PC-3 (cell line): Measurements from ENCODE around the gene ATP5F1A. TPM values are rescaled to one million over a fixed set of nuclear protein-coding genes. Genes with fewer than 3 reads are reported as not detected.

Experiments used
- ATAC-seq: fragments of 200-7000 bp; cut with Tn5 transposase; 2 replicates; pipeline ENCODE4 v1.9.1; 2020; ENCODE audit warnings: mild to moderate bottlenecking, moderate library complexity
- BruUV-seq: library from RNA; stranded (reverse); fragments of 400-500 nt; replicated peaks from 2 replicates; lab custom pipeline; 2021; lab: Mats Ljungman, UMichigan
- CTCF ChIA-PET: fragments of 300-600 bp; sonication (Branson Sonifier 250); formaldehyde crosslinking; loops from one replicate; lab custom pipeline; 2022; ENCODE audit warnings: antibody characterized with exemption; lab: Charles Lee
- POLR2A ChIA-PET: fragments of 300-600 bp; sonication (Branson Sonifier 250); formaldehyde crosslinking; loops from one replicate; lab custom pipeline; 2022; ENCODE audit warnings: antibody characterized with exemption; ENCODE audit not compliant: unreplicated experiment; lab: Charles Lee
- DNase-seq: peaks from one replicate; pipeline ENCODE4 v3.0.0-alpha.2; 2015
- H2AFZ ChIP-seq: fragments of 300-600 bp; sonication (generic); 2 replicates; pipeline ENCODE4 v1.6.0; 2016; ENCODE audit warnings: antibody characterized with exemption, low read length
- H3F3A ChIP-seq: fragments of 300-600 bp; sonication (generic); one replicate; pipeline ENCODE4 v1.6.0; 2017; ENCODE audit warnings: antibody characterized with exemption, low read length, control low read depth, mild to moderate bottlenecking; ENCODE audit not compliant: unreplicated experiment
- H3K27ac ChIP-seq: fragments of 300-600 bp; sonication (generic); 2 replicates; pipeline ENCODE4 v1.5.1; 2016; ENCODE audit warnings: mild to moderate bottlenecking, low read length
- H3K27me3 ChIP-seq: fragments of 300-600 bp; sonication (generic); 2 replicates; pipeline ENCODE4 v1.6.1; 2016; ENCODE audit warnings: low read length, mixed read lengths
- H3K36me3 ChIP-seq: fragments of 300-600 bp; sonication (generic); 2 replicates; pipeline ENCODE4 v1.6.1; 2016; ENCODE audit warnings: low read depth, mixed run types, low read length, mixed read lengths
- H3K4me1 ChIP-seq: fragments of 300-600 bp; sonication (generic); 2 replicates; pipeline ENCODE4 v1.5.1; 2016; ENCODE audit warnings: low read length; ENCODE audit not compliant: insufficient read depth
- H3K4me2 ChIP-seq: fragments of 300-600 bp; sonication (generic); 2 replicates; pipeline ENCODE4 v1.6.0; 2016; ENCODE audit warnings: low read length
- H3K4me3 ChIP-seq: fragments of 300-600 bp; sonication (generic); 2 replicates; pipeline ENCODE4 v1.5.1; 2016; ENCODE audit warnings: mild to moderate bottlenecking, low read length, mixed read lengths
- H3K79me2 ChIP-seq: fragments of 300-600 bp; sonication (generic); 2 replicates; pipeline ENCODE4 v1.6.1; 2017; ENCODE audit warnings: low read length, mixed read lengths
- H3K9ac ChIP-seq: fragments of 300-600 bp; sonication (generic); 2 replicates; pipeline ENCODE4 v1.6.0; 2016; ENCODE audit warnings: mild to moderate bottlenecking, low read length
- H3K9me2 ChIP-seq: fragments of 300-600 bp; sonication (generic); replicated peaks from 2 replicates; pipeline ENCODE4 v1.6.1; 2016; ENCODE audit warnings: mixed run types, low read length, mixed read lengths
- H3K9me3 ChIP-seq: fragments of 300-600 bp; sonication (generic); 2 replicates; pipeline ENCODE4 v1.6.1; 2016; ENCODE audit warnings: low read length, mixed read lengths
- H4K20me1 ChIP-seq: fragments of 300-600 bp; sonication (generic); 2 replicates; pipeline ENCODE4 v1.6.1; 2016; ENCODE audit warnings: low read length, mixed read lengths
- CTCF ChIP-seq: fragments of 300-600 bp; sonication (generic); conservative IDR thresholded peaks from 2 replicates; pipeline ENCODE4 v1.5.1; 2017; ENCODE audit warnings: antibody characterized with exemption, low read depth, mild to moderate bottlenecking, low read length
- EZH2 ChIP-seq: fragments of 300-600 bp; sonication (generic); IDR thresholded peaks from one replicate; pipeline ENCODE4 v1.6.1; 2017; ENCODE audit warnings: antibody characterized with exemption, mild to moderate bottlenecking, low read length; ENCODE audit not compliant: unreplicated experiment
- EZH2phosphoT487 ChIP-seq: fragments of 300-600 bp; sonication (generic); IDR thresholded peaks from 2 replicates; pipeline ENCODE4 v1.6.1; 2018; ENCODE audit warnings: mild to moderate bottlenecking, antibody characterized with exemption, low read length, borderline replicate concordance
- intact Hi-C: fragments of 100-400 bp; cut with micrococcal nuclease; formaldehyde crosslinking; loops from 2 replicates; pipeline ENCODE4 v1.9.0; 2023
- total RNA-seq: library from RNA; depleted of rRNA; stranded (reverse); fragments of >200 nt; gene quantifications from 2 replicates; pipeline ENCODE4 v1.2.3, GENCODE V29; 2014

ATP5F1A gene
- total RNA-seq, 1 experiment from 2014 or later, result 243 TPM

- H3F3A ChIP-seq, result no peaks in the 10 kb centered on the region
- H3K27ac ChIP-seq, result no peak overlapping the region
- no peak for ATAC-seq
- TF ChIP-seq EZH2phosphoT487 (no peak), EZH2 (no peak), CTCF (no peak)
- peaks cover 8% of the 10 kb centered on the region; the same call in 1 of the 2 replicates for H3K4me1 ChIP-seq
- POLR2A ChIA-PET, result no interaction called here
- H3K9ac ChIP-seq, result no peak overlapping the region
- no peaks in the 10 kb centered on the region for H3K9me2 ChIP-seq
- no peaks in the 10 kb centered on the region for H3K27me3 ChIP-seq
- H3K36me3 ChIP-seq, result no peaks in the 10 kb centered on the region
- H4K20me1 ChIP-seq, result no peaks in the 10 kb centered on the region
- H2AFZ ChIP-seq, result no peak overlapping the region
- H3K79me2 ChIP-seq, result no peaks in the 10 kb centered on the region
- CTCF ChIA-PET, result no interaction called here
- H3K4me2 ChIP-seq, result no peak overlapping the region
- intact Hi-C loops, result no loop called here
- BruUV-seq, result no TSS peak
- no peak for DNase-seq
- H3K9me3 ChIP-seq, result no peaks in the 10 kb centered on the region
- no peak overlapping the region for H3K4me3 ChIP-seq
These were observed 52.0 kb downstream of the ATP5F1A start for GRCh38 chr18:46046126-46046525.

GRCh38 chr18:46042571-46043123, 55.4 kb downstream of the ATP5F1A start:
- no peaks in the 10 kb centered on the region for H4K20me1 ChIP-seq
- intact Hi-C loops, result no loop called here
- H3K9me2 ChIP-seq, result no peaks in the 10 kb centered on the region
- H3K4me1 ChIP-seq, result peaks cover 8% of the 10 kb centered on the region; the same call in 1 of the 2 replicates
- no peaks in the 10 kb centered on the region for H3K9me3 ChIP-seq
- peak overlapping the region; percentile 26; the same call in 1 of the 2 replicates for H3K4me2 ChIP-seq
- H3K36me3 ChIP-seq, result no peaks in the 10 kb centered on the region
- 0 out of 2 replicates have a peak overlapping the region, but pooled peaks have one; percentile 29 for H3K27ac ChIP-seq
- no peak overlapping the region for H3K9ac ChIP-seq
- BruUV-seq, result no TSS peak
- H3K79me2 ChIP-seq, result no peaks in the 10 kb centered on the region
- no peak overlapping the region for H2AFZ ChIP-seq
- ChIA-PET POLR2A (no interaction called here), CTCF (no interaction called here)
- H3F3A ChIP-seq, result no peaks in the 10 kb centered on the region
- no peak for TF ChIP-seq EZH2phosphoT487
- no peak for TF ChIP-seq CTCF
- no peak for TF ChIP-seq EZH2
- no peak overlapping the region for H3K4me3 ChIP-seq
- DNase-seq, result peak; percentile 62
- no peaks in the 10 kb centered on the region for H3K27me3 ChIP-seq
- peak; percentile 70 for ATAC-seq

- POLR2A ChIA-PET, result no interaction called here
- H3K27ac ChIP-seq, result no peak overlapping the region
These were observed 57.4 kb downstream of the ATP5F1A start for GRCh38 chr18:46040747-46041104.

More at GRCh38 chr18:46040747-46041104, 57.4 kb downstream of the ATP5F1A start:
- intact Hi-C loops, result no loop called here
- ATAC-seq (no peak), DNase-seq (no peak)
- Histone ChIP-seq H3K9me3 (no peaks in the 10 kb centered on the region), H3K79me2 (no peaks in the 10 kb centered on the region), H3K4me3 (no peak overlapping the region), H3F3A (no peaks in the 10 kb centered on the region), H3K4me1 (peaks cover 8% of the 10 kb centered on the region; the same call in 1 of the 2 replicates), H4K20me1 (no peaks in the 10 kb centered on the region), H3K4me2 (no peak overlapping the region), H3K9ac (no peak overlapping the region), H3K36me3 (no peaks in the 10 kb centered on the region), H3K9me2 (no peaks in the 10 kb centered on the region), H2AFZ (no peak overlapping the region), H3K27me3 (no peaks in the 10 kb centered on the region)
- BruUV-seq, result no TSS peak
- CTCF ChIA-PET, result no interaction called here
- no peak for TF ChIP-seq EZH2
- no peak for TF ChIP-seq CTCF
- no peak for TF ChIP-seq EZH2phosphoT487
